ENCODE data around the gene HSF5. TPM values are rescaled to one million over a fixed set of nuclear protein-coding genes. Genes with fewer than 3 reads are reported as not detected.
A peak's percentile ranks its signal among the peaks of the same experiment; 100 is the strongest.

The HSF5 gene
- total RNA-seq, 1 experiment from 2014 or later = 0.82 TPM

GRCh38 chr17:58411408-58411894 lies 76.8 kb downstream of the HSF5 start:
- Histone ChIP-seq H3K4me3 (ENCODE audit: low read length) (no peak overlapping the region), H3K9me2 (replicated peaks; ENCODE audit: insufficient read depth, low read length) (no peaks in the 10 kb centered on the region), H3K27ac (ENCODE audit: low read length) (no peak overlapping the region), H3K79me2 (ENCODE audit: low read length) (no peaks in the 10 kb centered on the region), H3K4me2 (ENCODE audit: low read depth, low read length, poor library complexity, severe bottlenecking) (no peak overlapping the region), H3K9me3 (ENCODE audit: low read length) (no peaks in the 10 kb centered on the region), H3K27me3 (ENCODE audit: low read length) (no peaks in the 10 kb centered on the region), H2AFZ (ENCODE audit: low read length) (no peak overlapping the region), H3K4me1 (ENCODE audit: low read length) (peaks cover 4% of the 10 kb centered on the region; the same call in 1 of the 2 replicates), H3K36me3 (ENCODE audit: insufficient read depth, low read length) (no peaks in the 10 kb centered on the region), H3K9ac (ENCODE audit: low read length) (no peak overlapping the region), H4K20me1 (ENCODE audit: insufficient read depth, low read depth, low read length) (no peaks in the 10 kb centered on the region)
- DNase-seq = no peak

GRCh38 chr17:58410714-58411407 lies 77.3 kb downstream of the HSF5 start:
- Histone ChIP-seq H3K4me2 (ENCODE audit: low read depth, low read length, poor library complexity, severe bottlenecking) (no peak overlapping the region), H3K9me3 (ENCODE audit: low read length) (no peaks in the 10 kb centered on the region), H3K36me3 (ENCODE audit: insufficient read depth, low read length) (no peaks in the 10 kb centered on the region), H3K9ac (ENCODE audit: low read length) (no peak overlapping the region), H3K79me2 (ENCODE audit: low read length) (no peaks in the 10 kb centered on the region), H3K4me3 (ENCODE audit: low read length) (no peak overlapping the region), H3K27ac (ENCODE audit: low read length) (no peak overlapping the region), H3K9me2 (replicated peaks; ENCODE audit: insufficient read depth, low read length) (no peaks in the 10 kb centered on the region), H3K4me1 (ENCODE audit: low read length) (peaks cover 4% of the 10 kb centered on the region; the same call in 1 of the 2 replicates), H2AFZ (ENCODE audit: low read length) (no peak overlapping the region), H3K27me3 (ENCODE audit: low read length) (no peaks in the 10 kb centered on the region), H4K20me1 (ENCODE audit: insufficient read depth, low read depth, low read length) (no peaks in the 10 kb centered on the region)
- DNase-seq = peak; percentile 1

- no peak for DNase-seq
- H3K27ac ChIP-seq (ENCODE audit: low read length) = no peak overlapping the region
- no peak overlapping the region for H3K4me3 ChIP-seq (ENCODE audit: low read length)
- H2AFZ ChIP-seq (ENCODE audit: low read length) = no peak overlapping the region
- H3K9ac ChIP-seq (ENCODE audit: low read length) = no peak overlapping the region
- no peaks in the 10 kb centered on the region for H3K27me3 ChIP-seq (ENCODE audit: low read length)
- H3K9me2 ChIP-seq (replicated peaks; ENCODE audit: insufficient read depth, low read length) = no peaks in the 10 kb centered on the region
- no peaks in the 10 kb centered on the region for H3K79me2 ChIP-seq (ENCODE audit: low read length)
- no peaks in the 10 kb centered on the region for H3K36me3 ChIP-seq (ENCODE audit: insufficient read depth, low read length)
- H3K9me3 ChIP-seq (ENCODE audit: low read length) = no peaks in the 10 kb centered on the region
- no peak overlapping the region for H3K4me2 ChIP-seq (ENCODE audit: low read depth, low read length, poor library complexity, severe bottlenecking)
- H3K4me1 ChIP-seq (ENCODE audit: low read length) = no peaks in the 10 kb centered on the region
- H4K20me1 ChIP-seq (ENCODE audit: insufficient read depth, low read depth, low read length) = no peaks in the 10 kb centered on the region
Measured at GRCh38 chr17:58409432-58409831, 78.8 kb downstream of the HSF5 start.

GRCh38 chr17:58403311-58403710 lies 84.9 kb downstream of the HSF5 start:
- H3K79me2 ChIP-seq (ENCODE audit: low read length) = no peaks in the 10 kb centered on the region

GRCh38 chr17:58402679-58403078 lies 85.5 kb downstream of the HSF5 start:
- DNase-seq = no peak
- H4K20me1 ChIP-seq (ENCODE audit: insufficient read depth, low read depth, low read length) = no peaks in the 10 kb centered on the region
- no peaks in the 10 kb centered on the region for H3K79me2 ChIP-seq (ENCODE audit: low read length)
- no peak overlapping the region for H3K9ac ChIP-seq (ENCODE audit: low read length)
- H3K27ac ChIP-seq (ENCODE audit: low read length) = no peak overlapping the region
- no peaks in the 10 kb centered on the region for H3K9me3 ChIP-seq (ENCODE audit: low read length)
- no peak overlapping the region for H3K4me3 ChIP-seq (ENCODE audit: low read length)
- H3K4me1 ChIP-seq (ENCODE audit: low read length) = no peaks in the 10 kb centered on the region
- no peaks in the 10 kb centered on the region for H3K36me3 ChIP-seq (ENCODE audit: insufficient read depth, low read length)
- H3K27me3 ChIP-seq (ENCODE audit: low read length) = no peaks in the 10 kb centered on the region
- H3K9me2 ChIP-seq (replicated peaks; ENCODE audit: insufficient read depth, low read length) = no peaks in the 10 kb centered on the region
- H3K4me2 ChIP-seq (ENCODE audit: low read depth, low read length, poor library complexity, severe bottlenecking) = no peak overlapping the region
- no peak overlapping the region for H2AFZ ChIP-seq (ENCODE audit: low read length)

More at GRCh38 chr17:58403311-58403710, 84.9 kb downstream of the HSF5 start:
- Histone ChIP-seq H3K9me3 (ENCODE audit: low read length) (no peaks in the 10 kb centered on the region), H3K27ac (ENCODE audit: low read length) (no peak overlapping the region), H3K9ac (ENCODE audit: low read length) (no peak overlapping the region), H3K4me3 (ENCODE audit: low read length) (no peak overlapping the region), H3K4me2 (ENCODE audit: low read depth, low read length, poor library complexity, severe bottlenecking) (no peak overlapping the region), H2AFZ (ENCODE audit: low read length) (no peak overlapping the region), H3K27me3 (ENCODE audit: low read length) (no peaks in the 10 kb centered on the region), H3K9me2 (replicated peaks; ENCODE audit: insufficient read depth, low read length) (no peaks in the 10 kb centered on the region), H3K4me1 (ENCODE audit: low read length) (no peaks in the 10 kb centered on the region), H3K36me3 (ENCODE audit: insufficient read depth, low read length) (no peaks in the 10 kb centered on the region), H4K20me1 (ENCODE audit: insufficient read depth, low read depth, low read length) (no peaks in the 10 kb centered on the region)
- DNase-seq = no peak

GRCh38 chr17:58402047-58402446 lies 86.2 kb downstream of the HSF5 start:
- Histone ChIP-seq H3K9me2 (replicated peaks; ENCODE audit: insufficient read depth, low read length) (no peaks in the 10 kb centered on the region), H4K20me1 (ENCODE audit: insufficient read depth, low read depth, low read length) (no peaks in the 10 kb centered on the region), H3K27ac (ENCODE audit: low read length) (no peak overlapping the region), H3K27me3 (ENCODE audit: low read length) (no peaks in the 10 kb centered on the region), H3K4me3 (ENCODE audit: low read length) (no peak overlapping the region), H3K4me2 (ENCODE audit: low read depth, low read length, poor library complexity, severe bottlenecking) (no peak overlapping the region), H2AFZ (ENCODE audit: low read length) (no peak overlapping the region), H3K79me2 (ENCODE audit: low read length) (no peaks in the 10 kb centered on the region), H3K4me1 (ENCODE audit: low read length) (no peaks in the 10 kb centered on the region), H3K9me3 (ENCODE audit: low read length) (no peaks in the 10 kb centered on the region), H3K36me3 (ENCODE audit: insufficient read depth, low read length) (no peaks in the 10 kb centered on the region), H3K9ac (ENCODE audit: low read length) (no peak overlapping the region)
- DNase-seq = no peak

- DNase-seq = no peak
- Histone ChIP-seq H4K20me1 (ENCODE audit: insufficient read depth, low read depth, low read length) (no peaks in the 10 kb centered on the region), H3K4me3 (ENCODE audit: low read length) (no peak overlapping the region), H3K4me2 (ENCODE audit: low read depth, low read length, poor library complexity, severe bottlenecking) (no peak overlapping the region), H3K9me2 (replicated peaks; ENCODE audit: insufficient read depth, low read length) (no peaks in the 10 kb centered on the region), H3K36me3 (ENCODE audit: insufficient read depth, low read length) (no peaks in the 10 kb centered on the region), H3K9me3 (ENCODE audit: low read length) (no peaks in the 10 kb centered on the region), H3K79me2 (ENCODE audit: low read length) (no peaks in the 10 kb centered on the region), H3K27me3 (ENCODE audit: low read length) (no peaks in the 10 kb centered on the region), H3K27ac (ENCODE audit: low read length) (no peak overlapping the region), H3K4me1 (ENCODE audit: low read length) (no peaks in the 10 kb centered on the region), H3K9ac (ENCODE audit: low read length) (no peak overlapping the region), H2AFZ (ENCODE audit: low read length) (no peak overlapping the region)
Measured at GRCh38 chr17:58401287-58401686, 86.9 kb downstream of the HSF5 start.

- no peak overlapping the region for H2AFZ ChIP-seq (ENCODE audit: low read length)
- no peaks in the 10 kb centered on the region for H3K27me3 ChIP-seq (ENCODE audit: low read length)
- H3K27ac ChIP-seq (ENCODE audit: low read length) = no peak overlapping the region
- no peaks in the 10 kb centered on the region for H4K20me1 ChIP-seq (ENCODE audit: insufficient read depth, low read depth, low read length)
- H3K9ac ChIP-seq (ENCODE audit: low read length) = no peak overlapping the region
- H3K4me2 ChIP-seq (ENCODE audit: low read depth, low read length, poor library complexity, severe bottlenecking) = no peak overlapping the region
- DNase-seq = no peak
- no peaks in the 10 kb centered on the region for H3K9me3 ChIP-seq (ENCODE audit: low read length)
- no peaks in the 10 kb centered on the region for H3K36me3 ChIP-seq (ENCODE audit: insufficient read depth, low read length)
- H3K4me3 ChIP-seq (ENCODE audit: low read length) = no peak overlapping the region
- H3K79me2 ChIP-seq (ENCODE audit: low read length) = no peaks in the 10 kb centered on the region
- H3K9me2 ChIP-seq (replicated peaks; ENCODE audit: insufficient read depth, low read length) = no peaks in the 10 kb centered on the region
- H3K4me1 ChIP-seq (ENCODE audit: low read length) = no peaks in the 10 kb centered on the region
Measured at GRCh38 chr17:58400826-58401225, 87.4 kb downstream of the HSF5 start.
